ENCODE results near the gene AOC3. TPM values are rescaled to one million over a fixed set of nuclear protein-coding genes. Genes with fewer than 3 reads are reported as not detected.
A peak's percentile ranks its signal among the peaks of the same experiment; 100 is the strongest.

The AOC3 gene
- total and polyA plus RNA-seq, 4 donors, result 50.0 to 154 (median 69.2) TPM

DNA sequence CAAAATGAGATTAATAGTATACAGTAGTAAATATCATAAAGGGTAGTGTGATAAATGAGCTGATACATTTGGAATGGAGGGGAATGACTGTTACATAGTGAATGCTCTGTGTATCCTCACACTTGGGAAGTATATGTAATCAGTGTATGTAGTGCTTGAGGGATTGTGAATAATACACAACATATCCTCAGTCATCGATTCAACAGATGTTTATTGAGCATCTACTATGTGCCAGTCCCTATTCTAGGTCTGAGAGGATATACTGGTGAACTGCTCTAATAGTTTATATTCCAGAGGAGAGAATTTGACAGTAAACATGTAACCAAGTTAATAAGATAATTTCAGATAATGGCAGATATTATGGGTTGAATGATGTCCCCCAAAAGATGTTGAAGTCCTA is 23.5 kb upstream of the AOC3 start:
- no peak for DNase-seq
- Histone ChIP-seq H3K9ac (ENCODE audit: insufficient read depth in 1 of 2, low read length in 2 of 2) (no peak overlapping the region), H3K4me3 (no peak overlapping the region), H3K36me3 (ENCODE audit: control insufficient read depth in 4 of 4, insufficient read depth in 4 of 4, low read length in 4 of 4) (no peaks in the 10 kb centered on the region), H3K27ac (ENCODE audit: low read depth in 1 of 2, low read length in 1 of 2) (no peak overlapping the region), H3K9me3 (ENCODE audit: control insufficient read depth in 4 of 4, insufficient read depth in 3 of 4, low read length in 3 of 4) (no peaks in the 10 kb centered on the region), H3K27me3 (ENCODE audit: control insufficient read depth in 3 of 3, insufficient read depth in 3 of 3, low read length in 2 of 3) (no peaks in the 10 kb centered on the region), H3K4me1 (ENCODE audit: control insufficient read depth in 5 of 5, insufficient read depth in 5 of 5, low read length in 5 of 5) (peaks cover 3 to 16% (median 4%) of the 10 kb centered on the region in 5 donors)
- WGBS, 2 donors, result 91 to 93% methylated on average over 1 of the region's 1 CpG
- TF ChIP-seq, protein P1, sequence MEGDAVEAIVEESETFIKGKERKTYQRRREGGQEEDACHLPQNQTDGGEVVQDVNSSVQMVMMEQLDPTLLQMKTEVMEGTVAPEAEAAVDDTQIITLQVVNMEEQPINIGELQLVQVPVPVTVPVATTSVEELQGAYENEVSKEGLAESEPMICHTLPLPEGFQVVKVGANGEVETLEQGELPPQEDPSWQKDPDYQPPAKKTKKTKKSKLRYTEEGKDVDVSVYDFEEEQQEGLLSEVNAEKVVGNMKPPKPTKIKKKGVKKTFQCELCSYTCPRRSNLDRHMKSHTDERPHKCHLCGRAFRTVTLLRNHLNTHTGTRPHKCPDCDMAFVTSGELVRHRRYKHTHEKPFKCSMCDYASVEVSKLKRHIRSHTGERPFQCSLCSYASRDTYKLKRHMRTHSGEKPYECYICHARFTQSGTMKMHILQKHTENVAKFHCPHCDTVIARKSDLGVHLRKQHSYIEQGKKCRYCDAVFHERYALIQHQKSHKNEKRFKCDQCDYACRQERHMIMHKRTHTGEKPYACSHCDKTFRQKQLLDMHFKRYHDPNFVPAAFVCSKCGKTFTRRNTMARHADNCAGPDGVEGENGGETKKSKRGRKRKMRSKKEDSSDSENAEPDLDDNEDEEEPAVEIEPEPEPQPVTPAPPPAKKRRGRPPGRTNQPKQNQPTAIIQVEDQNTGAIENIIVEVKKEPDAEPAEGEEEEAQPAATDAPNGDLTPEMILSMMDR (IDR thresholded peaks at IDR 0.05; ENCODE audit: control extremely low read depth, extremely low read depth), result no peak
- ATAC-seq (ENCODE audit: insufficient read depth, low FRiP score), result no peak

- Histone ChIP-seq H3K4me3 (no peak overlapping the region), H3K27me3 (ENCODE audit: control insufficient read depth in 3 of 3, insufficient read depth in 3 of 3, low read length in 2 of 3) (no peaks in the 10 kb centered on the region), H3K9ac (ENCODE audit: insufficient read depth in 1 of 2, low read length in 2 of 2) (no peak overlapping the region), H3K9me3 (ENCODE audit: control insufficient read depth in 4 of 4, insufficient read depth in 3 of 4, low read length in 3 of 4) (no peaks in the 10 kb centered on the region), H3K36me3 (ENCODE audit: control insufficient read depth in 4 of 4, insufficient read depth in 4 of 4, low read length in 4 of 4) (peaks cover 0 to 7% (median 5%) of the 10 kb centered on the region in 4 donors), H3K4me1 (ENCODE audit: control insufficient read depth in 5 of 5, insufficient read depth in 5 of 5, low read length in 5 of 5) (peaks cover 0 to 18% (median 3%) of the 10 kb centered on the region in 5 donors), H3K27ac (ENCODE audit: low read depth in 1 of 2, low read length in 1 of 2) (no peak overlapping the region)
- DNase-seq (no peak), ATAC-seq (ENCODE audit: insufficient read depth, low FRiP score) (no peak)
- TF ChIP-seq, protein P1 (IDR thresholded peaks at IDR 0.05; ENCODE audit: control extremely low read depth, extremely low read depth), result no peak
These were observed 20.0 kb upstream of the AOC3 start for GRCh38 chr17:42830971-42831370.

- peak overlapping the region; percentile 97 for H3K9ac ChIP-seq (ENCODE audit: insufficient read depth in 1 of 2, low read length in 2 of 2)
- H3K27me3 ChIP-seq (ENCODE audit: control insufficient read depth in 3 of 3, insufficient read depth in 3 of 3, low read length in 2 of 3), result no peaks in the 10 kb centered on the region
- H3K36me3 ChIP-seq (ENCODE audit: control insufficient read depth in 4 of 4, insufficient read depth in 4 of 4, low read length in 4 of 4), result peaks cover 2 to 12% (median 5%) of the 10 kb centered on the region in 4 donors
- peaks cover 0 to 18% (median 3%) of the 10 kb centered on the region in 5 donors for H3K4me1 ChIP-seq (ENCODE audit: control insufficient read depth in 5 of 5, insufficient read depth in 5 of 5, low read length in 5 of 5)
- no peak for DNase-seq
- 54% methylated on average over 9 of the region's 9 CpGs for WGBS, 2 donors
- H3K9me3 ChIP-seq (ENCODE audit: control insufficient read depth in 4 of 4, insufficient read depth in 3 of 4, low read length in 3 of 4), result no peaks in the 10 kb centered on the region
- TF ChIP-seq, protein P1 (IDR thresholded peaks at IDR 0.05; ENCODE audit: control extremely low read depth, extremely low read depth), result no peak
- peak overlapping the region; percentile 90 to 93 for H3K27ac ChIP-seq (ENCODE audit: low read depth in 1 of 2, low read length in 1 of 2)
- no peak for ATAC-seq (ENCODE audit: insufficient read depth, low FRiP score)
- H3K4me3 ChIP-seq, result peak overlapping the region; percentile 88
These were observed 18.6 kb upstream of the AOC3 start for GRCh38 chr17:42832213-42832933.

Data from lung (tissue), 12 donors.